GM18499 (cell line): ENCODE results near the gene TRIAP1.

Source experiments
- ATAC-seq: cut with Tn5 transposase; IDR thresholded peaks from one replicate; pipeline ENCODE4 v1.9.1; 2021; ENCODE audit warnings: moderate number of reproducible peaks; ENCODE audit not compliant: insufficient read depth, unreplicated experiment

The TRIAP1 gene

DNA sequence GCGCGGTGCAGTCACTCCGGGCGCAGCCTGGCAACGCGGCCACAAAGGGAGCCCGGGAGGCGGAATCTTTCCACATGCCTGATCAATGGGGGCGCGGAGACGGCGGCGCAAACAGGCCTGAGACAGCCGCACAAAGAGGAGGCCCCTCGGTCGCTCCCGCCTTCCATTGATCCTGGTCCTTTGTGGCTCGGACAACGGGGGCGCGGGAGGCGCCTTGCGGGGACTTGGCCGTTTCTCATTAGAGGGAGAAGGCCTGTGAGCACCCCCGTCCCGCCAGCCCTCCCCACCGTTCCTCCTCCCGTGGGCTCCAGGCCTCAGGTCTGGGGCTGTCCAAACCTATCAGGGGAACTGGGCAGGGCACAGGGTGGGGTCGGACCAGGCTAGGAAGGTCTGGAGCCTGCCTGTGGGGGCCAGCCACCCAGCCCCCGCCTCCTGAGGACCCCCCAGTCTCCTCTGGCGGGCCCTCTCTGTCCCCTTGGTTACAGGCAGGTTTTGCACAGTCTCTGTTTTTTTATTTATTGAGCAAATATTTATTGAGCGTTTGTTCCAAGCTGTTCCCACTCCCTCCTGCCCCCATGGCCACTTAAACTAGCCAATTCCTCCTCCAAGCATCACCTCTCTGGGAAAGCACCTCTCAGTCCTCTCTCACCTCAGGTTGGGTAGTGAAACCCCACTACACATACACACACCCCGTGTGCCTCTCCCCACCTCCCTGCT lies 48.2 kb downstream of the TRIAP1 start:
- no peak for ATAC-seq

GRCh38 chr12:120394483-120395367 lies 51.5 kb downstream of the TRIAP1 start:
- ATAC-seq, result no peak
